ENCODE data around the gene KIF1B. TPM values are rescaled to one million over a fixed set of nuclear protein-coding genes. Genes with fewer than 3 reads are reported as not detected.

Gene KIF1B
- total RNA-seq, 1 experiment from 2014 or later, result 28.1 TPM

- no peaks in the 10 kb centered on the region for H3K27me3 ChIP-seq (ENCODE audit: insufficient read depth, low read length)
- H3K4me2 ChIP-seq (ENCODE audit: low read length), result no peak overlapping the region
- ATAC-seq (no peak), DNase-seq (ENCODE audit: low read depth, low spot score) (no peak)
- TF ChIP-seq ELF1 (IDR thresholded peaks at IDR 0.05; ENCODE audit: borderline replicate concordance, low read depth), result no peak
- TF ChIP-seq ZBTB33 (IDR thresholded peaks at IDR 0.05; ENCODE audit: extremely low read depth, insufficient replicate concordance, low read length), result no peak
- TF ChIP-seq POLR2A (IDR thresholded peaks at IDR 0.05; ENCODE audit: borderline replicate concordance, extremely low read depth, insufficient read depth, insufficient read length), result no peak
- TF ChIP-seq POLR2AphosphoS5 (IDR thresholded peaks at IDR 0.05; ENCODE audit: low read depth, low read length), result no peak
- no peak for TF ChIP-seq EZH2phosphoT487 (IDR thresholded peaks at IDR 0.05; ENCODE audit: borderline replicate concordance)
- TF ChIP-seq RAD21 (IDR thresholded peaks at IDR 0.05; ENCODE audit: low read depth), result no peak
- TF ChIP-seq CTCF (IDR thresholded peaks at IDR 0.05 in 2 of 3, conservative IDR thresholded peaks at IDR 0.05 in 1 of 3; ENCODE audit: borderline replicate concordance in 1 of 3, insufficient read depth in 1 of 3, low read depth in 2 of 3, low read length in 2 of 3), result no peak
- TF ChIP-seq EGR1 (IDR thresholded peaks at IDR 0.05; ENCODE audit: low read depth), result no peak
- no peak for TF ChIP-seq TCF7L2 (IDR thresholded peaks at IDR 0.05; ENCODE audit: borderline replicate concordance, extremely low read depth, insufficient read depth, insufficient read length)
- TF ChIP-seq REST (IDR thresholded peaks at IDR 0.05; ENCODE audit: low read depth), result no peak
- no peak for TF ChIP-seq FOSL1 (IDR thresholded peaks at IDR 0.05; ENCODE audit: low read depth)
- no peak for TF ChIP-seq ZNF274 (IDR thresholded peaks at IDR 0.05; ENCODE audit: low read depth, low read length)
- no peak for TF ChIP-seq SIN3A (IDR thresholded peaks at IDR 0.05; ENCODE audit: low read depth)
- TF ChIP-seq YY1 (IDR thresholded peaks at IDR 0.05; ENCODE audit: extremely low read depth, insufficient replicate concordance, low read depth, low read length), result no peak
- TF ChIP-seq CEBPB (IDR thresholded peaks at IDR 0.05; ENCODE audit: low read depth), result no peak
- no peak for TF ChIP-seq SRF (IDR thresholded peaks at IDR 0.05; ENCODE audit: low read depth)
- TF ChIP-seq EZH2 (IDR thresholded peaks at IDR 0.05), result no peak
- TF ChIP-seq ZFX (IDR thresholded peaks at IDR 0.05), result no peak
- TF ChIP-seq SP1 (IDR thresholded peaks at IDR 0.05; ENCODE audit: low read depth), result no peak
- no TSS peak for BruUV-seq (replicated peaks)
- H3K36me3 ChIP-seq (ENCODE audit: control insufficient read depth in 1 of 2, insufficient read depth in 2 of 2, low read length in 2 of 2), result no peaks in the 10 kb centered on the region; a peak in 1 of 4 replicates
- H2AFZ ChIP-seq (ENCODE audit: low read depth, low read length, poor library complexity, severe bottlenecking), result no peak overlapping the region
- ChIA-PET RAD21 (ENCODE audit: low non-redundant PET in 1 of 2, low total read pairs in 2 of 2, uncharacterized antibody in 2 of 2, unreplicated experiment in 2 of 2) (no interaction called here), POLR2A (no interaction called here), CTCF (no interaction called here)
- H3K4me1 ChIP-seq (ENCODE audit: control insufficient read depth in 1 of 2, insufficient read depth in 2 of 2, low read length in 2 of 2), result no peaks in the 10 kb centered on the region
- H3K9ac ChIP-seq (ENCODE audit: low read length), result no peak overlapping the region
- no peaks in the 10 kb centered on the region for H3K79me2 ChIP-seq (ENCODE audit: insufficient read depth, low read length)
- intact Hi-C loops (cut with micrococcal nuclease), result no loop called here
- H3K9me3 ChIP-seq (ENCODE audit: control insufficient read depth in 1 of 2, insufficient read depth in 1 of 2, low read depth in 1 of 2, low read length in 2 of 2), result no peaks in the 10 kb centered on the region
- no peaks in the 10 kb centered on the region for H3K9me2 ChIP-seq (ENCODE audit: insufficient read depth)
- no peak overlapping the region for H3K27ac ChIP-seq (ENCODE audit: low read depth, low read length)
- H3K4me3 ChIP-seq (replicated peaks in 1 of 2; ENCODE audit: low read depth in 1 of 2, low read length in 2 of 2), result no peak overlapping the region
- no peaks in the 10 kb centered on the region for H4K20me1 ChIP-seq (ENCODE audit: insufficient read depth)
Observed at GRCh38 chr1:10181154-10181553, 29.2 kb upstream of the KIF1B start.

Measured in HCT116 (cell line).